Renal cortex interstitium (tissue), 15 donors: ENCODE results near the gene DCLRE1B. TPM values are rescaled to one million over a fixed set of nuclear protein-coding genes. Genes with fewer than 3 reads are reported as not detected.

Source experiments
- DNase-seq, 11 donors: peaks; one replicate each; pipeline ENCODE4 v3.0.0-alpha.2; 2013; ENCODE audit warnings: low read depth in 9 of 11, low spot score in 4 of 11; ENCODE audit errors: extremely low read depth in 1 of 11
- long read RNA-seq, 16 experiments: transcript quantifications; one replicate each; lab custom pipeline, GENCODE V29; 2026
- polyA plus RNA-seq, 3 donors: library from polyadenylated mRNA; unstranded; fragments of 120-200 nt; gene quantifications; one replicate each; pipeline ENCODE4 v1.2.1, GENCODE V29; 2013; ENCODE audit not compliant: insufficient read length in 3 of 3

Gene DCLRE1B
- polyA plus RNA-seq: 10 to 100 TPM in 2 of 3 donors, 1 to 10 TPM in 1; 9.0 to 13.2 (median 11.3) TPM
- long read RNA-seq, donor 1, partial matches to known transcripts: 0 of 6 reads
- long read RNA-seq, donor 1, other reads (novel, unspliced or antisense): 0 of 6 reads
- long read RNA-seq, donor 2, partial matches to known transcripts: 0 of 3 reads
- long read RNA-seq, donor 2, other reads (novel, unspliced or antisense): 0 of 3 reads
- long read RNA-seq, donor 3, partial matches to known transcripts: 0 of 5 reads
- long read RNA-seq, donor 3, other reads (novel, unspliced or antisense): 0 of 5 reads
- long read RNA-seq, donor 4, partial matches to known transcripts: 0 of 1 reads
- long read RNA-seq, donor 4, other reads (novel, unspliced or antisense): 0 of 1 reads
- long read RNA-seq, donor 5: 0 reads
- long read RNA-seq, donor 6, partial matches to known transcripts: 0 of 4 reads
- long read RNA-seq, donor 6, other reads (novel, unspliced or antisense): 0 of 4 reads
- long read RNA-seq, donor 7, partial matches to known transcripts: 0 of 6 reads
- long read RNA-seq, donor 7, other reads (novel, unspliced or antisense): 0 of 6 reads
- long read RNA-seq, donor 8, transcript DCLRE1B-201 (4 exons, 3,940 nt): major isoform, 7 of 8 reads
- long read RNA-seq, donor 8, partial matches to known transcripts: 0 of 8 reads
- long read RNA-seq, donor 8, other reads (novel, unspliced or antisense): 0 of 8 reads
- long read RNA-seq, donor 9, partial matches to known transcripts: 0 of 4 reads
- long read RNA-seq, donor 9, other reads (novel, unspliced or antisense): 0 of 4 reads
- long read RNA-seq, donor 10, partial matches to known transcripts: 0 of 2 reads
- long read RNA-seq, donor 10, other reads (novel, unspliced or antisense): 0 of 2 reads
- long read RNA-seq, donor 11, partial matches to known transcripts: 0 of 5 reads
- long read RNA-seq, donor 11, other reads (novel, unspliced or antisense): 0 of 5 reads
- long read RNA-seq, donor 12: 0 reads
- long read RNA-seq, donor 13, partial matches to known transcripts: 0 of 7 reads
- long read RNA-seq, donor 13, other reads (novel, unspliced or antisense): 0 of 7 reads
- long read RNA-seq, donor 14, partial matches to known transcripts: 0 of 4 reads
- long read RNA-seq, donor 14, other reads (novel, unspliced or antisense): 0 of 4 reads
- long read RNA-seq, donor 15, partial matches to known transcripts: 0 of 2 reads
- long read RNA-seq, donor 15, other reads (novel, unspliced or antisense): 0 of 2 reads
- long read RNA-seq, donor 16, transcript DCLRE1B-201 (4 exons, 3,940 nt): major isoform, 15 of 16 reads
- long read RNA-seq, donor 16, partial matches to known transcripts: 0 of 16 reads
- long read RNA-seq, donor 16, other reads (novel, unspliced or antisense): 0 of 16 reads

- peak; percentile 98 to 100 (median 100) for DNase-seq
Measured at GRCh38 chr1:113904674-113905434, at the start of gene DCLRE1B, which contains the start of gene AP4B1. Gene DCLRE1B (plus strand): TSS chr1:113905326. CDS start chr1:113905587, 261 bp downstream. Gene AP4B1 (minus strand): TSS chr1:113904799. CDS start chr1:113904717, 82 bp downstream.

GRCh38 chr1:113855630-113856400 lies 49.3 kb upstream of the DCLRE1B start:
- DNase-seq: no peak

- no peak for DNase-seq
Measured at GRCh38 chr1:113856401-113856790, 48.7 kb upstream of the DCLRE1B start.

GRCh38 chr1:113857776-113858175 lies 47.4 kb upstream of the DCLRE1B start:
- DNase-seq: no peak

- DNase-seq: no peak
Measured at GRCh38 chr1:113858418-113858817, 46.7 kb upstream of the DCLRE1B start.

GRCh38 chr1:113858982-113859381 lies 46.1 kb upstream of the DCLRE1B start:
- DNase-seq: no peak

- no peak for DNase-seq
Measured at GRCh38 chr1:113859478-113860175, 45.5 kb upstream of the DCLRE1B start.

- DNase-seq: no peak
Measured at GRCh38 chr1:113860891-113861290, 44.2 kb upstream of the DCLRE1B start.

GRCh38 chr1:113861641-113862040 lies 43.5 kb upstream of the DCLRE1B start:
- no peak for DNase-seq

GRCh38 chr1:113868387-113869083 lies 36.6 kb upstream of the DCLRE1B start:
- DNase-seq: no peak

- DNase-seq: no peak
Measured at GRCh38 chr1:113870778-113871177, 34.3 kb upstream of the DCLRE1B start.

GRCh38 chr1:113871597-113872113 lies 33.5 kb upstream of the DCLRE1B start, which contains the start of gene PTPN22:
Gene PTPN22 (minus strand): TSS chr1:113871712.
- no peak for DNase-seq

- DNase-seq: no peak
Measured at GRCh38 chr1:113872219-113872935, 32.7 kb upstream of the DCLRE1B start.

GRCh38 chr1:113874012-113874879 lies 30.9 kb upstream of the DCLRE1B start:
- DNase-seq: no peak
